Measurements from ENCODE around the gene CSNK2A2.

CSNK2A2 gene

GRCh38 chr16:58129097-58129936, 68.6 kb downstream of the CSNK2A2 start, which contains the start of gene CFAP20:
Gene CFAP20, minus strand, starts transcription at chr16:58129381. Its CDS starts 266 bp downstream, at chr16:58129115.
- DNase-seq (ENCODE audit: low spot score) = peak; percentile 95
- no peak for TF ChIP-seq CTCF (IDR thresholded peaks at IDR 0.05; ENCODE audit: borderline replicate concordance, control extremely low read depth, extremely low read depth, insufficient read depth, missing control alignments)
- in situ Hi-C loops (cut with MboI; ENCODE audit: low sequenced_read_pairs, unreplicated experiment) = loop anchor here (10.0 kb wide), 1 partner anchor 115 kb away; no protein-coding TSS in a partner anchor

GRCh38 chr16:58128711-58129096, 69.2 kb downstream of the CSNK2A2 start:
- in situ Hi-C loops (cut with MboI; ENCODE audit: low sequenced_read_pairs, unreplicated experiment) = loop anchor here (10.0 kb wide), 1 partner anchor 114 kb away; no protein-coding TSS in a partner anchor
- TF ChIP-seq CTCF (IDR thresholded peaks at IDR 0.05; ENCODE audit: borderline replicate concordance, control extremely low read depth, extremely low read depth, insufficient read depth, missing control alignments) = no peak

GRCh38 chr16:58128181-58128631, 69.7 kb downstream of the CSNK2A2 start:
- DNase-seq (ENCODE audit: low spot score) = no peak
- no peak for TF ChIP-seq CTCF (IDR thresholded peaks at IDR 0.05; ENCODE audit: borderline replicate concordance, control extremely low read depth, extremely low read depth, insufficient read depth, missing control alignments)
- in situ Hi-C loops (cut with MboI; ENCODE audit: low sequenced_read_pairs, unreplicated experiment) = loop anchor here (10.0 kb wide), 1 partner anchor 113 kb away; no protein-coding TSS in a partner anchor

More at GRCh38 chr16:58128711-58129096, 69.2 kb downstream of the CSNK2A2 start:
- DNase-seq (ENCODE audit: low spot score) = no peak

- DNase-seq (ENCODE audit: low spot score) = no peak
- in situ Hi-C loops (cut with MboI; ENCODE audit: low sequenced_read_pairs, unreplicated experiment) = loop anchor here (10.0 kb wide), 1 partner anchor 113 kb away; no protein-coding TSS in a partner anchor
- no peak for TF ChIP-seq CTCF (IDR thresholded peaks at IDR 0.05; ENCODE audit: borderline replicate concordance, control extremely low read depth, extremely low read depth, insufficient read depth, missing control alignments)
Observed at GRCh38 chr16:58127634-58128033, 70.3 kb downstream of the CSNK2A2 start.

GRCh38 chr16:58127033-58127556, 70.8 kb downstream of the CSNK2A2 start:
- no peak for DNase-seq (ENCODE audit: low spot score)
- in situ Hi-C loops (cut with MboI; ENCODE audit: low sequenced_read_pairs, unreplicated experiment) = loop anchor here (10.0 kb wide), 1 partner anchor 112 kb away; no protein-coding TSS in a partner anchor
- peak; percentile 35 for TF ChIP-seq CTCF (IDR thresholded peaks at IDR 0.05; ENCODE audit: borderline replicate concordance, control extremely low read depth, extremely low read depth, insufficient read depth, missing control alignments)

GRCh38 chr16:58126451-58126961, 71.4 kb downstream of the CSNK2A2 start:
- DNase-seq (ENCODE audit: low spot score) = no peak
- in situ Hi-C loops (cut with MboI; ENCODE audit: low sequenced_read_pairs, unreplicated experiment) = loop anchor here (10.0 kb wide), 1 partner anchor 112 kb away; no protein-coding TSS in a partner anchor
- no peak for TF ChIP-seq CTCF (IDR thresholded peaks at IDR 0.05; ENCODE audit: borderline replicate concordance, control extremely low read depth, extremely low read depth, insufficient read depth, missing control alignments)
